ENCODE results near the gene SCEL. TPM values are rescaled to one million over a fixed set of nuclear protein-coding genes. Genes with fewer than 3 reads are reported as not detected.

The SCEL gene
- total RNA-seq, 2 experiments from 2014 or later: not detected

DNA sequence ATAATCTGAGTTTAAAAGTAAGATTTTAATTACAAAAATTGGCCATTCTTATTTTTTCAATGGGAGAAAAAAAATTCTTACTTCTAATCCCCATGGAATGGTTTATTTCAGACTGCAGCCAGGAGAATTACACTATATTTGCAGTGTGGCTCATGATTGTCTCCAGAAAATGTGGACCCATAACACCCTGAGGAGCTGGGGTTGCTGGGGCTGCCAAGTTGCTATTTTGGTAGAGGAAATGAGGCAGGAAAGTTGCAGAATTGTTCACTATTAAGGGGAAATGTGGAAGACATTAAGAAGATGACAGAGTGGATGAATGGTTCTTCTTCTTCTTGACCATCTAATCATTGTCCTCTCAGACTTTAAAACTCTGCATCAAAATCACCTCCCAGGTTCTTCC is 4.6 kb upstream of the SCEL start:
- H3K27ac Mint-ChIP-seq: no peak overlapping the region

DNA sequence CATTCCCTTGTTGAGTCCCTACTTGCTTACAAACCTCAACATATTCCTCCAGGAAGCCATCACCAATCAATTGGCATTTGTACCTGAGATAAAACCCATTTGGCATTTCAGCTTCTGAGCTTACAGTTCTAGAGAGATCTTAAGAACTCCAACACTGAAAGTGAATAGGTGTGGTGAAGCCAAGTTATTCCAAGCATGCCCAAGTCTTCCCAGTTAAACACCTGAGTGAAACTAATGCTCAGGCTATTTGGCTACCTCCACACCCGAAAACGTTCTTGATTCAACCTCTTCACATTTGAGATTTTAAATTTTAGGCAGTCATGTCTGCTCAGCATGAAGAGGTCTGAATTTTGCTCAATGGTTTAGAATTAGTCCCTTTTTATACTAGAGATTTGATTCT is 2.5 kb upstream of the SCEL start:
- Mint-ChIP-seq H3K27ac (no peak overlapping the region), H3K36me3 (no peaks in the 10 kb centered on the region), H3K9me3 (no peaks in the 10 kb centered on the region), H3K4me3 (no peak overlapping the region), H3K27me3 (no peaks in the 10 kb centered on the region), H3K4me1 (no peaks in the 10 kb centered on the region)
- no peak for DNase-seq

More for the DNA sequence above, 4.6 kb upstream of the SCEL start:
- Mint-ChIP-seq H3K4me3 (no peak overlapping the region), H3K36me3 (no peaks in the 10 kb centered on the region), H3K9me3 (no peaks in the 10 kb centered on the region), H3K4me1 (no peaks in the 10 kb centered on the region), H3K27me3 (peaks cover under 1% of the 10 kb centered on the region)
- DNase-seq: no peak

DNA sequence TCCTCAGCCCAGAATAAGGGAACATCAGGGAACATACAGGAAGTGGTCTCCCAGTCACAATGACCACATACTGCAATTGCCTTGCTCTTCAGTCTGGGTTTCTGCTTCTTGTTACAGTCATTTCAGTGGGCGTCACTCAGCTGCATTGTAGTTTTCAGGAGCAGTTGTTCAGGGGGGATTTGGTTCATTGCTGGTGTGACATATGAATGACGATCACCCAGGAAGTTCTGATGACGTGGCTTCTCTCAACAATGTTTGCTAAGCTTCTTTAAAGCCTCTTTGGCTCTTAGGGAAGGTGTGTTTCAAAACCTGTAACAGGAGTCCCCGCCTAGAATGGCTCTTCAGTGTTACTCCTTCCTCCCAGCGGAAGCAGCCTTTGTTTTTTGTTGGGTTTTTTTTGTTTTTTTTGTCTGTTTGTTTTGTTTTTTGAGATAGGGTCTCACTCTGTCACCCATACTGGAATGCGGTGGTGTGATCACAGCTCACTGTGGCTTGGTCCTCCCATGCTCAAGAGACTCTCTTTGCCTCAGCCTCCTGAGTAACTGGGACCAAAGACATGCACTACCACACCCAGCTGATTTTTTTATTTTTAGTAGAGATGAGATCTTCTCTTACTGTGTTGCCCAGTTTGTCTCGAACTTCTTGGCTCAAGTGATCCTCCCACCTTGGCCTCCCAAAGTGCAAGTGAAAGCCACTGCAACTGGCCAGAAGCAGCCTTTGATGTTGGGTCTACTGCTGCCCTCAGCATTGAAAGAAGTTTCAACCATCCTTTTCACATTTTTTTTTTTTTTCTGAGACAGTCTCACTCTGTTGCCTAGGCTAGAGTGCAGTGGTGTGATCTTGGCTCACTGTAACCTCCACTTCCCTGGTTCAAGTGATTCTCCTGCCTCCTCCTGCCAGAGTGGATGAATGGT is 1.4 kb upstream of the SCEL start:
- no peak overlapping the region for H3K4me3 Mint-ChIP-seq
- DNase-seq: no peak
- H3K27ac Mint-ChIP-seq: no peak overlapping the region
- peaks cover 9% of the 10 kb centered on the region for H3K27me3 Mint-ChIP-seq
- no peaks in the 10 kb centered on the region for H3K9me3 Mint-ChIP-seq
- H3K4me1 Mint-ChIP-seq: no peaks in the 10 kb centered on the region
- no peaks in the 10 kb centered on the region for H3K36me3 Mint-ChIP-seq

DNA sequence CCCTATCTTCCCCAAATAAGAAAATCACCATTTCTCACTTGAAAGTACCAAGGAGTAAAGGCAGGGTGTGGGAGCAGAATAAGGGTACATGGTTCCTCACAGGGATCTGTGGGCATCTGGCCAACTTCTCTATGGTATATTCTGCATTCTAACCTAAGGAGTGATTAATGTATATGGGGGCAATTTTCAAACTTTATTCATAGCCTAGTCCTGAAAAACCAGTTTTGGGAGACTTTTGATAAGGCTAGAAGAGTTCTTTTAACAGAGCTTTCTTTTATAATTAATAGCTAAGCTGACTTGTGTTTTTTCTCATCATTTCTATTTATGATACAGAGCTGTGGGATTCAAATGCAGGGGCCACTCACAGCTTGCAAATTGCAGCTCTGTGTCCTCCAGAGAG is 852 bp downstream of the SCEL start:
- no peaks in the 10 kb centered on the region for H3K4me1 Mint-ChIP-seq
- H3K9me3 Mint-ChIP-seq: no peaks in the 10 kb centered on the region
- peaks cover 20% of the 10 kb centered on the region for H3K27me3 Mint-ChIP-seq
- DNase-seq: no peak
- no peaks in the 10 kb centered on the region for H3K36me3 Mint-ChIP-seq
- H3K4me3 Mint-ChIP-seq: no peak overlapping the region
- no peak overlapping the region for H3K27ac Mint-ChIP-seq

DNA sequence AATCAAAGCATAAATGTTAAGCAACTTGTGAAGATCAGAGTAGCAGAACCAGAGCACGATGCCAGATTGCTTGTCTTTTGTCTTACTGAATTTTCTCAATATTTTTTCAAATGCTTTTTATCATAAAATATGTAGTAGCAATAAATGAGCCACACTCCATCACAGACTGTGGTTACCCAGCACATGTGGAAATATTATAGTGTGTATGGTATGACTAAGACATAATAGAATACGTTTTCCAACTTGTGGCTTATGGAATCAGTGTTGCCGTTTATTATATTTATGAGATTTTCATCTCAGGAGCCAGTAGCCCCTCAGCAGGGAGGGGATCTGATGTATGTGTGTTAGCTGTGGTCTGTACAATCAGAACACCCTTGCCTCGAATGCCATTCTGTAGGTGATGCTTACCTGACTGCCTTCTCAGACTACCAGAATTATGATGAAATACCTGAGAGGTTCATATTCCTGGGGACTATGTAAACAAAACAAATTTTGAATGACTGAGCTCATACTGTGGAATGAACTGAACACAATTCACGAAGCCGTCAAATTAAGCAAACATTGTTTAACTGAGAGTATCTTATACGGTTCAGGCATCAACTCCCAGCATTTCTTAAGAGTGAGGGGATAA is 1.9 kb downstream of the SCEL start:
- Mint-ChIP-seq H3K9me3 (no peaks in the 10 kb centered on the region), H3K27ac (no peak overlapping the region), H3K27me3 (peaks cover 20% of the 10 kb centered on the region), H3K36me3 (no peaks in the 10 kb centered on the region), H3K4me1 (no peaks in the 10 kb centered on the region), H3K4me3 (no peak overlapping the region)
- DNase-seq: no peak

DNA sequence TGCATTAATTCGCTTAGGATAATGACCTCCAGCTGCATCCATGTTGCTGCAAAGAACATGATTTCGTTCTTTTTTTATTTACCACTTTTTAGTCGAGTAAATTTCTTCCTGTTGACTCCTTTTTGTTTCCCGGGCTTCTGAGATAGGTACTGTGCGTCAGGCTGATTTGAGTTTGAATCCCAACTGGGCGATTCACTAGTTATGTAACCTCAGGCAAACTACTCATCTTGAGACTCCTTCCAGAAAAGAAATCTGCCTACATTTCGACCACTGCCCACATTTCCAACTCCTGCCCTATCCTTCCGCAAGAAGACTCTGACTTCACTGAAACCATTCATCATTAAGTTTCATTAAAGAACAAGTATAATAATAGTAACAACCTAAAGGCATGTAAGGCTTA is 8.2 kb downstream of the SCEL start:
- Mint-ChIP-seq H3K27ac (no peak overlapping the region), H3K27me3 (peaks cover 26% of the 10 kb centered on the region), H3K4me3 (no peak overlapping the region), H3K4me1 (no peaks in the 10 kb centered on the region), H3K36me3 (no peaks in the 10 kb centered on the region), H3K9me3 (no peaks in the 10 kb centered on the region)
- no peak for DNase-seq

DNA sequence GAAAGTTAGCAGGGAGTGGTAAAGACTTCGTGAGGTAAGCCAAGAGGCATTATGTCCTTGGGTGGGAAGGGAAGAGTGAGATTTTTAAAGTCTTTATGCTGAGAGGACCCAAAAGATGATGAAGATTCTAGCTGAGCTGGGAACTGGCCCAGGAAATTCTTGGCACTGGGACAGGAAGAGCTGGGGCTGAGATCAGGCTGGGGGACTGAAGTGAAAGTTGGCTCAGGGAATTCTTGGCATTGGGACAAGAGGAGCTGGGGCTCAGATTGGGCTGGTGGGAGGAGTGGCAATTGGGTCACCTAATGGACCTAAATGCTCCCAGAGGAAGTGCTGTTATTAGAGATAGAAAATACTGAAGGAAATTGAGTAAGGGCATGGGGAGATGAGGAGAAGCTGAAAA is 8.8 kb downstream of the SCEL start:
- DNase-seq: no peak
- Mint-ChIP-seq H3K27ac (no peak overlapping the region), H3K36me3 (no peaks in the 10 kb centered on the region), H3K4me3 (no peak overlapping the region), H3K4me1 (no peaks in the 10 kb centered on the region), H3K27me3 (peaks cover 23% of the 10 kb centered on the region), H3K9me3 (no peaks in the 10 kb centered on the region)

DNA sequence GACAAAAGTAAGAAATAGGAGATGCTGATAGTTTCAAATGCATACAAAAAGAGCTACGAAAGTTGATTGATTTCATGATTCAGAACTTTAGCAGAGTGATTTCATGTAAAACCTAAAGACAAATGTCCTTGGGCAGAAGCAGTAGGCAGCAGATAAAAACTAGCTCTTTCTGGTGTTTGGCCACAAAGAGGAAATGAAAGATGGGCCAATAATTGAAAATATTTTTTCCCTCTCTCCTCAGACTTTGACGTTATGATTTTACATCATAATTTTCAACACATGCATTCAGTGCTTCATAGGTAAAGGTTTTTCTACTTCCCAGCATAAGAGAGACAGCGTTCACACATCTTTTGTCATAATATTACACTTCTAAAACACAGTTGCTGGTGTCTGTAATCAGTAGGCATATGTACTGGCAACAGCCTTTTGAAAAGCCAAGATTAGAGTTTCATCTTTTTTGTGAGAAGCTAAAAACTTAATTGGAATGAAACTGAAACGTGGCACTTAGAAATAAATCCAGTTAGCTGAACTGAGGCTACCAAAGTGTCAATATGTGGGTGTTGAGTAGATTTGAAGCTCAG is 9.3 kb downstream of the SCEL start:
- Mint-ChIP-seq H3K27me3 (peaks cover 20% of the 10 kb centered on the region), H3K4me3 (no peak overlapping the region), H3K9me3 (no peaks in the 10 kb centered on the region), H3K36me3 (no peaks in the 10 kb centered on the region), H3K27ac (no peak overlapping the region), H3K4me1 (no peaks in the 10 kb centered on the region)
- DNase-seq: no peak

DNA sequence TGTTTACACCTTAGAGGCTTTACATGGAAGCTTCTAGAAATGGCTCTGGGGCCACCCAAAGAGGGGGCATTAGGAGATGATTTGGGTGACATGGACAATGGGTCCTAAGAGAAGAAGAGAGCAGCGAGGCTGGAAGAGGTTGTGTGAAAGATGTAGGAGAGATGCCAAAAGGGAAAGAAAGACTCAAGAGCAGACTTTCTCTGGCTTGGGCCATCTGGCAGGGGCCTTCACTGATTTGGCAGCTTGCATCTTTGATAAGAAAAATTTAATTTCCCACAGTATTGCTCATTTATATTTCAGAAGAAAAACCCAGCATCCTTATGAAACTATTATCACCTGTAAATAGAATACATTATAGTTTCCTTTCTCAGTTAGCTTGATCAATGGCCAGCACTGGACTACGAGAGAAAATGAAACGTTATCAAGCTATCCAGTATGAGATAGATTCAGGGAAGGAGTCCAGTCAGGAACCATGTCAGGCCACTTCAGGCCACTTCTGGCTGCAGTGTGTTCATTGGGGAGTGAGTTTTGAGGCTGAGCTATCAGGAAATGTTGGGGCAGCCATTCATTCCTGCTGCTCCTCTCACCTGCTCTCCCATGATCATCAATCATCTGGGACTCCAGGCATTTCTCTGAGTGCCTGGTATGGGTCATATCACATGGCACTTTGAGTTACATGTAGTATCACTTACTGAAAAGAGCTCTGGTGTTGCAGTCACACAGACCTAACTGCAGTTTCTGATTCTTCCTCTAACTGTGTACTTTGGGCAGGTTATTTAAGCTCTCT is 10.3 kb downstream of the SCEL start:
- Mint-ChIP-seq H3K9me3 (no peaks in the 10 kb centered on the region), H3K4me3 (no peak overlapping the region), H3K27ac (no peak overlapping the region), H3K4me1 (no peaks in the 10 kb centered on the region), H3K27me3 (peaks cover 13% of the 10 kb centered on the region), H3K36me3 (no peaks in the 10 kb centered on the region)
- no peak for DNase-seq

DNA sequence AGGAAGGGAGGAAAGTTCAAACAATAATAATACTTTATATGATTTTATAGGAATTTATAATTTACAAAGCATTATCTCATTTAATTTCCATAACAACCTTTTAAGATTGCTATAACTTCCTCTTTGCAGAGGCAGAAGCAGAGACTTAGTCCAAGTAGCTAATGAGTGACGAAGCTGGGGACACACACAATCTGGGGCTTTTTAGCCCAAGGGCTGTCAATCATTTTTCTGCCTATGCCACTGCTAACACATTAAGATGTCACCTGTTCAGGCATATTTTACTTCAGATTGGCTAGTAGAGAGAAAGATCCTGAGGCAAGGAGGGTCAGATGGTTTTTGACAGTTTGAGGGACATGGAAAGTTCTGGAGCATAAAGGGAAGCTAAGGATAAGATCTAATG is 12.6 kb downstream of the SCEL start:
- Mint-ChIP-seq H3K27ac (no peak overlapping the region), H3K9me3 (no peaks in the 10 kb centered on the region), H3K36me3 (no peaks in the 10 kb centered on the region), H3K27me3 (peaks cover 12% of the 10 kb centered on the region), H3K4me3 (no peak overlapping the region), H3K4me1 (no peaks in the 10 kb centered on the region)
- no peak for DNase-seq

DNA sequence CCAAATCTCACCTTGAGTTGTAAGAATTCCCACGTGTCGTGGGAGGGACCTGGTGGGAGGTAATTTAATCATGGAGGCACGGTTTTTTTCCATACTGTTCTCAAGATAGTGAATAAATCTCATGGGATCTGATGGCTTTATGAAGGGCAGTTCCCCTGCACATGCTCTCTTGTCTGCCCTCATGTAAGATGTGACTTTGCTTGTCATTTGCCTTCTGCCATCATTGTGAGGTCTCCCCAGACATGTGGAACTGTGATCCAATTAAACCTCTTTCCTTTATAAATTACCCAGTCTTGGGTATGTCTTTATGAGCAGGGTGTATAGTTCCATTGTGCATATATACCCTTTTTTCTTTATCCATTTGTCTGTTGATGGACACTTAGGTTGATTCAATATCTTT is 13.1 kb downstream of the SCEL start:
- Mint-ChIP-seq H3K27ac (no peak overlapping the region), H3K4me3 (no peak overlapping the region), H3K9me3 (no peaks in the 10 kb centered on the region), H3K4me1 (no peaks in the 10 kb centered on the region), H3K36me3 (no peaks in the 10 kb centered on the region), H3K27me3 (peaks cover 10% of the 10 kb centered on the region)
- no peak for DNase-seq

DNA sequence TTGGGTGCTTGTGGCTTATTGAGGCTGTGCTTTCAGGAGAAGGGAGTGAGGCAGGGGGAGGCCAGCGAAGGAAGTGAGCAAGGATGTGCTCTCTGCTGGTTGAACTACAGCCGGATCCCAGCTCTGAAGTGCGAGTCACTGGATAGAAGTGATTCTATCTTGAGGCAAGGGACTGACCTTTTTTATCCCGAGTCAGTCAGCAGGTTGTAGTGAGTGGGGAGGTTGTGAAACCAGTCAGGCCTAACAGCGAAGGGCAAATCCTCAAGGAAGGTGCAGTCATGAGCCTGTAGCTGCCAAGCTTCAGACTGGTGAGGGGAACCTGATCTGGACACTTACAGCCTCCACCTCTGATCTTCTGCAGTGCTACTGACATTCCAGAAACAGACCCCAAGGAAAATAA is 18.6 kb downstream of the SCEL start:
- H3K4me3 Mint-ChIP-seq: no peak overlapping the region
- H3K36me3 Mint-ChIP-seq: no peaks in the 10 kb centered on the region
- H3K9me3 Mint-ChIP-seq: no peaks in the 10 kb centered on the region
- no peak for DNase-seq
- no peak overlapping the region for H3K27ac Mint-ChIP-seq
- peaks cover 11% of the 10 kb centered on the region for H3K4me1 Mint-ChIP-seq
- no peaks in the 10 kb centered on the region for H3K27me3 Mint-ChIP-seq

DNA sequence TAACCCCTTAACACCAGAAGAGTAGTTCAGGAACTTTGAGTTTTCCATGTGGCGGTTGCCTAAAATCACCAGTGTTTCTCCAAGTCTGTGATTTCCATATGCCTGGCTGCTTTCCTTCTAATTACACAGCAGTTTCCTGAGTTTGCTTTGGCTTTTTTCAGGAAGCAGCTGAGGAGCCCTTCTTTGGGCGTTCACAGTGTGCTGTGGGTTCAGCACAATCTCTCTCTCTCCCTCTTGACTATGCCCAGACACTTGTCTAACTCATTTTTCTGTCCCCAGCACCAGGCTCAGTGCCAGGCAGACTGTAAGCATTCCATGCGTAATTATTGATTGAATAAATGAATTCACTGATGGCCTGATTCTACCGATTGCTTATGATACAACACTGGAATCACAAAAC is 19.7 kb downstream of the SCEL start:
- no peaks in the 10 kb centered on the region for H3K9me3 Mint-ChIP-seq
- no peak for DNase-seq
- no peaks in the 10 kb centered on the region for H3K27me3 Mint-ChIP-seq
- H3K27ac Mint-ChIP-seq: no peak overlapping the region
- no peak overlapping the region for H3K4me3 Mint-ChIP-seq
- H3K36me3 Mint-ChIP-seq: no peaks in the 10 kb centered on the region
- peaks cover 18% of the 10 kb centered on the region for H3K4me1 Mint-ChIP-seq

DNA sequence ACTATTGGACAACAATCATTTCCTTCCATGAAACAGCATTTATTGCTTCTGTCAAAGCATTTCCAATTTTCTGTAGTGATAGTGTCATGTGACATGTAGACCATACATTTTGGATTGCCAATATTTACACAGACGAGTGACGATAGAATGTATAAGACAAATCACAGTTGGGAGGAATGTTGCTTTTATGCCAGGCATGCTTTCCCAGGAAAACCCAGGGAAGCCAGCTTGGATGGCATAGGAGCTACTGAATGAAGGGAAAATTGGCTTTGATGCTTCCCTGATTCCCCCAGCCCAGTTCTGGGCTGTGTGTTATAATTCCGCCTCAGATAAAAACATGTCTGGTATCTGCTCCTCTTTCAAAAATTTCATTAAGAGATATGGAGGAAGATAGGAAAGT is 22.5 kb downstream of the SCEL start:
- Mint-ChIP-seq H3K4me3 (no peak overlapping the region), H3K36me3 (no peaks in the 10 kb centered on the region), H3K9me3 (no peaks in the 10 kb centered on the region), H3K27ac (no peak overlapping the region), H3K4me1 (peaks cover 18% of the 10 kb centered on the region), H3K27me3 (no peaks in the 10 kb centered on the region)
- DNase-seq: no peak

DNA sequence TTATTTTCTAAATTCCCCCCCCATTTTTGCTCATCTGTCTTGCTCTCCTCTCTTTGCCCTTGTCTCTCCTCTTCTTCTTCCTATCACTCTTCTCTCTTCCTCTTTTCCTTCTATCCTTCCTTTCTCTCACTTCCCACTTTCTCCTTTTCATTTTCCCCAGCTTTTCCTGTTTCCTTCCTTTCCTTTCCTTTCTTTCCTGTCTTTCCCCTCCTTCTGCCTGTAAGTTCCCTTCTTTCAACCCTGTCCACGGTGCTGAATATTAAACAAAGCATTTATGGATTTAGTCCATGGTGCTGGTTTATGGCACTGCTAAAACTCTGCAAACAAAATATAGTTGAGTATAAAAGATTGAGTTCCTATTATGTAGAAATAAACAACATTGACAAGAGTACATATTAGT is 27.6 kb downstream of the SCEL start:
- no peak overlapping the region for H3K4me3 Mint-ChIP-seq
- no peaks in the 10 kb centered on the region for H3K36me3 Mint-ChIP-seq
- H3K9me3 Mint-ChIP-seq: no peaks in the 10 kb centered on the region
- peaks cover 8% of the 10 kb centered on the region for H3K27me3 Mint-ChIP-seq
- no peak for DNase-seq
- H3K27ac Mint-ChIP-seq: no peak overlapping the region
- H3K4me1 Mint-ChIP-seq: peaks cover 16% of the 10 kb centered on the region

Measured in activated naive CD8-positive, alpha-beta T cell treated with anti-CD3 and anti-CD28 coated beads for 36 hours (primary cell).